ENCODE measurements around the gene AFTPH. TPM values are rescaled to one million over a fixed set of nuclear protein-coding genes. Genes with fewer than 3 reads are reported as not detected.

The AFTPH gene
- total RNA-seq, 4 donors from 2014 or later = 51.7 to 56.7 (median 53.2) TPM

- DNase-seq = peak; percentile 51 to 61
- Histone ChIP-seq H3K4me1 (peaks cover 0 to 7% of the 10 kb centered on the region in 2 donors), H3K4me3 (replicated peaks in 1 of 3) (no peak overlapping the region), H3K27ac (no peak overlapping the region), H3K36me3 (no peaks in the 10 kb centered on the region), H3K27me3 (no peaks in the 10 kb centered on the region), H3K9me3 (no peaks in the 10 kb centered on the region)
- WGBS, 2 donors = 52 to 53% methylated on average over 20 of the region's 20 CpGs
- intact Hi-C loops (cut with DNase I) = no loop called here
- no peak for TF ChIP-seq POLR2A (IDR thresholded peaks at IDR 0.05)
- peak; percentile 73 to 97 (median 90) for TF ChIP-seq CTCF (IDR thresholded peaks at IDR 0.05)
Observed at GRCh38 chr2:64488050-64488974, 35.8 kb upstream of the AFTPH start.

- H3K27me3 ChIP-seq = no peaks in the 10 kb centered on the region
- no peak for TF ChIP-seq POLR2A (IDR thresholded peaks at IDR 0.05)
- no peak for TF ChIP-seq CTCF (IDR thresholded peaks at IDR 0.05)
- WGBS, 2 donors = 68 to 83% methylated on average over 5 of the region's 5 CpGs
- H3K9me3 ChIP-seq = no peaks in the 10 kb centered on the region
- H3K4me3 ChIP-seq (replicated peaks in 1 of 3) = no peak overlapping the region
- no peak for DNase-seq
- H3K36me3 ChIP-seq = no peaks in the 10 kb centered on the region
- intact Hi-C loops (cut with DNase I) = no loop called here
- no peak overlapping the region for H3K27ac ChIP-seq
- H3K4me1 ChIP-seq = peaks cover 0 to 7% of the 10 kb centered on the region in 2 donors
Observed at GRCh38 chr2:64489081-64489751, 34.9 kb upstream of the AFTPH start.

- DNase-seq = no peak
- Histone ChIP-seq H3K9me3 (no peaks in the 10 kb centered on the region), H3K27ac (no peak overlapping the region), H3K27me3 (no peaks in the 10 kb centered on the region), H3K36me3 (no peaks in the 10 kb centered on the region), H3K4me3 (replicated peaks in 1 of 3) (no peak overlapping the region), H3K4me1 (no peaks in the 10 kb centered on the region)
- 85 to 87% methylated on average over 4 of the region's 4 CpGs for WGBS, 2 donors
- no peak for TF ChIP-seq CTCF (IDR thresholded peaks at IDR 0.05)
- TF ChIP-seq POLR2A (IDR thresholded peaks at IDR 0.05) = no peak
- intact Hi-C loops (cut with DNase I) = no loop called here
Observed at GRCh38 chr2:64491426-64491825, 32.7 kb upstream of the AFTPH start.

- H3K27me3 ChIP-seq = no peaks in the 10 kb centered on the region
- intact Hi-C loops (cut with DNase I) = no loop called here
- DNase-seq = no peak
- WGBS, 2 donors = 81 to 92% methylated on average over 3 of the region's 3 CpGs
- H3K36me3 ChIP-seq = no peaks in the 10 kb centered on the region
- no peaks in the 10 kb centered on the region for H3K9me3 ChIP-seq
- no peak for TF ChIP-seq CTCF (IDR thresholded peaks at IDR 0.05)
- H3K27ac ChIP-seq = no peak overlapping the region
- no peaks in the 10 kb centered on the region for H3K4me1 ChIP-seq
- no peak overlapping the region for H3K4me3 ChIP-seq (replicated peaks in 1 of 3)
Observed at GRCh38 chr2:64492272-64492671, 31.9 kb upstream of the AFTPH start.

GRCh38 chr2:64492821-64493220 lies 31.3 kb upstream of the AFTPH start:
- TF ChIP-seq CTCF (IDR thresholded peaks at IDR 0.05) (no peak), POLR2A (IDR thresholded peaks at IDR 0.05) (no peak)
- Histone ChIP-seq H3K27me3 (no peaks in the 10 kb centered on the region), H3K36me3 (no peaks in the 10 kb centered on the region), H3K4me3 (replicated peaks in 1 of 3) (no peak overlapping the region), H3K9me3 (no peaks in the 10 kb centered on the region), H3K27ac (no peak overlapping the region), H3K4me1 (no peaks in the 10 kb centered on the region)
- DNase-seq = no peak
- intact Hi-C loops (cut with DNase I) = no loop called here
- 70 to 75% methylated on average over 3 of the region's 3 CpGs for WGBS, 2 donors
